ENCODE measurements around the gene RIF1.
"Not testable (repeated sequence)": the region's sequence is repeated elsewhere in the genome, so short reads cannot be mapped to it uniquely, and the experiment has no call there.

Gene RIF1

DNA sequence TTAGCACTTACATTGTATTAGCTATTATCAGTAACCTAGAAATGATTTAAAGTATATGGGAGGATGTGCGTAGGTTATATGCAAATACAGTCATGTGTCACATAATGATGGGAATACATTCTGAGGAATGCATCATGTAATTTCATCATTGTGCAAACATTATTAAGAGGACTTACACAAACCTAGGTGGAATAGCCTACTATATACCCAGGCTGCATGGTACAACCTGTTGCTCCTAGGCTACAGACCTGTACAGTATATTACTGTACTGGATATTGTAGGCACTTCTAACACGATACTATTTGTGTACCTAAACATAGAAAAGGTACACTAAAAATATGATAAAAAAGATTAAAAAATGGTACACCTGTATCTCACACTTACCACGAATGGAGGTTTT is 7.9 kb downstream of the RIF1 start:
- DNase-seq, result no peak

- DNase-seq, result not testable (repeated sequence)
Measured at GRCh38 chr2:151421681-151422080, 12.0 kb downstream of the RIF1 start.

GRCh38 chr2:151422917-151423439 is 13.3 kb downstream of the RIF1 start:
- no peak for DNase-seq

DNA sequence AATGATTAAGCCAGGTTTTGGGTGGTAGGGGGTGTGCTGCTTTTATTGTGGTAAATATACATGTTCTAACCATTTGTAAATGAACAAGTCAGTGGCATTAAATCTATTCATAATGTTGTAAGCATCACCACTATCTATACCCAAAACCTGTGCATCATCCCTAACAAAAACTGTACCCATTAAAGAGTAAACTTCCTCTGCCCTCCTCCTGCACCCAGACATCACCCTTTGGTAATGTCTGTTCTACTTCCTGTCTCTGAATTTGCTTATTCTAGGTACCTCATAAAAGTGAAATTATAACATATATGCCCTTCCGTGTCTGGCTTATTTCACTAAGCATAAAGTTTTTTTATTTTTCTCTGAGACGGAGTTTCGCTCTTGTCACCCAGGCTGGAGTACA is 14.1 kb downstream of the RIF1 start:
- no peak for DNase-seq

GRCh38 chr2:151437630-151438029 is 27.9 kb downstream of the RIF1 start:
- DNase-seq, result no peak

GRCh38 chr2:151438506-151438905 is 28.8 kb downstream of the RIF1 start:
- no peak for DNase-seq

GRCh38 chr2:151439127-151439526 is 29.4 kb downstream of the RIF1 start:
- DNase-seq, result no peak

DNA sequence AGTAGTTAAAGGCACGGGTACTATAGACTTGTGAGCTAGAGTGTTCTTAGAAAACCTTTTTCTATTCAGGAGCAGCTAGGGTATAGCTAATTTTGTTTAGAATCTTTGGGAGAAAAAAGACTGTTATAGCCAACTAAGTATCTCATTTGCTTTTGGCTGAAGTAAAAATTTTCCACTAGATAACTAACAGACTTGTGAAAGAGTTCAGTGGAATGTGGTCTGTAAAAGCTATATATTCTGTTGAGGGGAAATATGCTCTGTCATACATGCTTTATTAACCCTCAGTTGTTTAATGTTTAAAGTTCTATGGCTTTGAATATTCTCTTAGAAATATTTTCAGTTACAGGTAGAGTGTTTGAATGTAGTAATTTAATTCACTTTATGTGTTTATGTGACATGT is 49.7 kb downstream of the RIF1 start:
- no peak for DNase-seq

DNA sequence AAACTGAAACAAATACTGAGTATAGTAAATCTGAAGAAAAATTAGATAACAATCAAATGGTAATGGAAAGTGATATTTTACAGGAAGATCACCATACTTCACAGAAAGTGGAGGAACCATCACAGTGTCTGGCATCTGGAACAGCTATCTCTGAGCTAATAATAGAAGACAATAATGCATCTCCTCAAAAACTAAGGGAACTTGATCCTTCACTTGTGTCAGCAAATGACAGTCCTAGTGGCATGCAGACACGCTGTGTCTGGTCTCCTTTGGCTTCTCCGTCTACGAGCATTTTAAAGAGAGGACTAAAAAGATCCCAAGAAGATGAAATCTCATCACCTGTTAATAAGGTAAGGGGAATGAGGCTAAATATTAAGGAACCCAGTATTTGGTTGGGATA is 56.1 kb downstream of the RIF1 start:
- no peak for DNase-seq

- DNase-seq, result no peak
Measured at GRCh38 chr2:151470556-151470955, 60.9 kb downstream of the RIF1 start.

- no peak for DNase-seq
Measured at GRCh38 chr2:151472966-151473365, 63.3 kb downstream of the RIF1 start.

GRCh38 chr2:151475071-151475470 is 65.4 kb downstream of the RIF1 start:
- no peak for DNase-seq

GRCh38 chr2:151476287-151476686 is 66.6 kb downstream of the RIF1 start:
- no peak for DNase-seq

DNA sequence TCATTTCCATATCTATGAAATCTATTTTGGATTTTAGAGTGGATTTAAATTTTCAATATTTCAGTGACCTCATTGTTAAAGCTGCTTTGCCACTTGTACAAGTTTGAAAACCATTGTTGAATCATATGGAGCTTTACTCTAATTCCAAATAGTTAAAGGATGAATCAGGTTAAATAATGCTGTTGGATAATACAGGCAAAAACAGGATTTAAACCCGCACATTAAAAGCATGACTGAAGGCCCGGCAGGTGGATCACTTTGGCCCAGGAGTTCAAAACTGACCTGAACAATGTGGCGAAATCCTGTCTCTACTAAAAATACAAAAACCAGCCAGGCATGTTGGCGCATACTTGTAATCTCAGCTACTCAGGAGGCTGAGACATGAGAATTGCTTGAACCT is 68.3 kb downstream of the RIF1 start:
- DNase-seq, result no peak

GRCh38 chr2:151481744-151482143 is 72.0 kb downstream of the RIF1 start:
- DNase-seq, result no peak

DNA sequence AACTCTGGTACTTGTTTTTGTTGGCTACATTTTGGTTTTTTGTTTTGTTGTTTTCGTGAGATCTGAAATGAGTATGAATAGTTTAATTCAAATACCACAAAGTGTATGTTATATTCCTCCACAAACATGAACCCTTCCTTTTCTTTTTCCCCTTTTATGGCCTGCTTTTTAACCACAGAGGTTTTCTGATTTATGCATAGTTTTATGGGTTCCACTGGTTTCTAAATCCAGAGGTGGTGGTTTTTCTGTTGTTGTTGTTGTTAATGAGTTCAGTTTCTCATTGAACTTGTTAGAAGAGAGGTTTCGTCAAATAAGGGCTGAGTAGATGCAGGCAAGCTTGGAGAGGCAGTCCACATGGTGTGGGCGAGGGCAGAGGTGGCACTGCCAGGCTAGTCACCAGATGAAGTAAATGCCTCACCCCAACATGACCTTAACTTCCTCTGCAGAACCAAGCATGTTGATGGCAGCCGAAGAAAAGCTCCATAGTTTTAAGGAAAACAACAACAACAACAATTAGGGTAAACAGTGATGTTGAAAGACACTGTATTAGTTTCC is 72.5 kb downstream of the RIF1 start:
- DNase-seq, result no peak

DNA sequence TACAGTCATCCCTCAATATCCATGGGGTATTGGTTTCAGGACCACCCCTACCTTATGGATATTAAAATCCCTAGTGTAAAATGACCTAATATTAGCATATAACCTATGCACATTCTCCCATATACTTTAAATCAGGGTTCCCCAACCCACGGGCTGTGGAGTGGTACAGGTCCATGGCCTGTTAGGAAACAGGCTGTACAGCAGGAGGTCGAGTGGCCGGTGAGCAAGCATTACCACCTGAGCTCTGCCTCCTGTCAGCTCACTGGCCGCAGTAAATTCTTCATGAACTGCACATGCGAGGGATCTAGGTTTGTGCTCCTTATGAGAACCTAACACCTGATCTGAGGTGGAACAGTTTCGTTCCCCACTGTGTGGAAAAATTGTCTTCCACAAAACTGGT is 73.8 kb downstream of the RIF1 start:
- no peak for DNase-seq

DNA sequence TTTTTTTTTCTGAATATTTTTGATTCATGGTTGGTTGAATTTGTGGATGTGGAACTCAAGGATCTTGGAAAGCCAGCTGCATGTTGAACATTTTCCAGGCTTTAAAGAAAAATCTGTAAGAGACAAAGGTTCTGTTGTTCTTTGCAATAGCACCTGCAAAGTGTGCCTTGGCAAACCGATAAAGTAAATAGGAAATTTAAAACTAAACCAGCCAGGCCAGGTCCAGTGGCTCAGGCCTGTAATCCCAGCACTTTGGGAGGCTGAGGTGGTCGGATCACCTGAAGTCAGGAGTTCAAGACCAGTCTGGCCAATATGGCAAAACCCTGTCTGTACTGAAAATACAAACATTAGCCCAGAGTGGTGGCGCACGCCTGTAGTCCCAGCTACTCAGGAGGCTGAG is 74.4 kb downstream of the RIF1 start:
- DNase-seq, result no peak

DNA sequence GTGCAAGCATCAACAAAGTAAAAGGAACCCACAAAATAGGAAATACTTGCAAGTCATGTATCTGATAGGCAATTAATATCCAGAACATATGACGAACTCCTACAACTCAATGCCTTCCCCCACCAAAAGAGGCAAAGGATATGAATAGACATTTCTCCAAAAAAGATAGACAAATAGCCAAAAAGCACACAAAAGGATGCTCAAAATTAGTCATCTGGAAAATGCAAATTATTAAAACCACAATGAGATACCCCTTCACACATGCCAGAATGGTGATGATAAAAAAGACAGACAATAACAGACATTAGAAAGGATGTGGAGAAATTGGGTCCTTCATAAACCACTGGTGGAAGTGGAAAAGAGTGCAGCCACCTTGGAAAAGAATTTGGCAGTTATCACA is 76.4 kb downstream of the RIF1 start:
- no peak for DNase-seq

GRCh38 chr2:151490276-151490675 is 80.6 kb downstream of the RIF1 start:
- no peak for DNase-seq

GRCh38 chr2:151491496-151491895 is 81.8 kb downstream of the RIF1 start:
- no peak for DNase-seq

- no peak for DNase-seq
Measured at GRCh38 chr2:151498178-151498577, 88.5 kb downstream of the RIF1 start.

GRCh38 chr2:151506170-151506569 is 96.5 kb downstream of the RIF1 start:
- no peak for DNase-seq

- no peak for DNase-seq
Measured at GRCh38 chr2:151508519-151508918, 98.8 kb downstream of the RIF1 start.

- DNase-seq, result no peak
Measured at GRCh38 chr2:151518802-151519201, 109.1 kb downstream of the RIF1 start.

- DNase-seq, result no peak
Measured at GRCh38 chr2:151520976-151521375, 111.3 kb downstream of the RIF1 start.

Measured in NCI-H2029 (cell line).